NT2/D1 (cell line): Measurements from ENCODE around the gene SNRPB2.

Source experiments
- SUZ12 ChIP-seq: IDR thresholded peaks from 2 replicates; pipeline ENCODE4 v1.6.1; 2011; ENCODE audit not compliant: insufficient read length, insufficient read depth; ENCODE audit errors: extremely low read depth
- YY1 ChIP-seq: IDR thresholded peaks from 2 replicates; pipeline ENCODE4 v1.6.1; 2011; ENCODE audit not compliant: insufficient read length, insufficient read depth
- ZNF274 ChIP-seq: IDR thresholded peaks from 2 replicates; pipeline ENCODE4 v1.6.1; 2011; ENCODE audit warnings: mild to moderate bottlenecking, low read depth, low read length

DNA sequence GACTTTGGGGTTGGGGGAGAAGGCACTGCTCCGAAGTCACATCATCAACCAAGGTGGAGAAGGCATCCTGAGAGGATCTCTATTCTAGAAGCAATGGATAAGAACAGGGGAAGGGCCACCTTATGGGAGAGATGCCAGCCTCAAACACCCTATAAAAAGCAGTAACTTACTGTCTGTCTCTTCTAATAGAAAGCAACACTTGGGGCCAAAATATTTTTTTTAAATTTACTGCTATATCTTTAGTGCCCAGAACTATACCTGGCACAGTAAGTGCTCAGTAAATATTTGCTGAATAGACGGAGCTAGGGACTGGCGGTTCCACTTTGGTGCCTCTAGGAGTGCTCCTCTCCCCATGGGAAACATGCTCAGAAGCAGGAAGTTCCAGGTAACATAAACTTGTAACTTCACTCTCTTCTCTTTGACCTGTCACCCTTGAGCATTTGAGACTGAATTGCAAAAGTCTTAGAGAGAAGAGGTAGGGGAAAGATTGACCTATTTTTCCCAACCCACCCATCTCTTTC lies 17.5 kb downstream of the SNRPB2 start:
- TF ChIP-seq ZNF274 (no peak), YY1 (no peak), SUZ12 (no peak)
